ENCODE measurements around the gene SMIM22. TPM values are rescaled to one million over a fixed set of nuclear protein-coding genes. Genes with fewer than 3 reads are reported as not detected.

SMIM22 gene
- total and polyA plus RNA-seq, 9 donors = 1.5 to 30.9 (median 7.8) TPM; not detected in 5

- intact Hi-C loops (cut with DNase I) = loop anchor here in 1 of 4 donors (10.0 kb wide), 1 partner anchor 244 kb away; no protein-coding TSS in a partner anchor
- H3K9me3 ChIP-seq = no peaks in the 10 kb centered on the region
- peaks cover 5% of the 10 kb centered on the region for H3K4me1 ChIP-seq (ENCODE audit: insufficient read depth)
- no peak for TF ChIP-seq EP300 (IDR thresholded peaks at IDR 0.05)
- TF ChIP-seq CTCF (IDR thresholded peaks at IDR 0.05) = no peak
- no peak for TF ChIP-seq POLR2A (IDR thresholded peaks at IDR 0.05)
- H3K4me3 ChIP-seq = no peak overlapping the region
- H3K27me3 ChIP-seq = no peaks in the 10 kb centered on the region
- no peak for DNase-seq
- H3K27ac ChIP-seq = no peak overlapping the region
- H3K36me3 ChIP-seq = no peaks in the 10 kb centered on the region
- WGBS, 3 donors = 76 to 81% (median 80%) methylated on average over 16 of the region's 16 CpGs
These were observed 46.3 kb upstream of the SMIM22 start for GRCh38 chr16:4748682-4749411.

GRCh38 chr16:4749700-4750257, 45.4 kb upstream of the SMIM22 start:
- Histone ChIP-seq H3K9me3 (no peaks in the 10 kb centered on the region), H3K4me3 (no peak overlapping the region), H3K27ac (no peak overlapping the region), H3K36me3 (no peaks in the 10 kb centered on the region), H3K27me3 (no peaks in the 10 kb centered on the region), H3K4me1 (ENCODE audit: insufficient read depth) (peaks cover 5% of the 10 kb centered on the region)
- WGBS, 3 donors = 71 to 84% (median 73%) methylated on average over 10 of the region's 10 CpGs
- intact Hi-C loops (cut with DNase I) = loop anchor here in 1 of 4 donors (10.0 kb wide), 1 partner anchor 245 kb away; no protein-coding TSS in a partner anchor
- no peak for DNase-seq
- TF ChIP-seq POLR2A (IDR thresholded peaks at IDR 0.05) (no peak), EP300 (IDR thresholded peaks at IDR 0.05) (no peak), CTCF (IDR thresholded peaks at IDR 0.05) (no peak)

GRCh38 chr16:4750896-4751295, 44.3 kb upstream of the SMIM22 start:
- no peak overlapping the region for H3K27ac ChIP-seq
- no peaks in the 10 kb centered on the region for H3K27me3 ChIP-seq
- no peak overlapping the region for H3K4me3 ChIP-seq
- TF ChIP-seq CTCF (IDR thresholded peaks at IDR 0.05) (no peak), POLR2A (IDR thresholded peaks at IDR 0.05) (no peak), EP300 (IDR thresholded peaks at IDR 0.05) (no peak)
- no peaks in the 10 kb centered on the region for H3K36me3 ChIP-seq
- peaks cover 5% of the 10 kb centered on the region for H3K4me1 ChIP-seq (ENCODE audit: insufficient read depth)
- WGBS, 3 donors = 71 to 81% (median 74%) methylated on average over 8 of the region's 8 CpGs
- no peaks in the 10 kb centered on the region for H3K9me3 ChIP-seq
- DNase-seq = no peak
- intact Hi-C loops (cut with DNase I) = no loop called here

- WGBS, 3 donors = 93 to 95% (median 95%) methylated on average over 44 of the region's 44 CpGs
- TF ChIP-seq POLR2A (IDR thresholded peaks at IDR 0.05) (no peak), CTCF (IDR thresholded peaks at IDR 0.05) (no peak), EP300 (IDR thresholded peaks at IDR 0.05) (no peak)
- Histone ChIP-seq H3K27me3 (no peaks in the 10 kb centered on the region), H3K9me3 (no peaks in the 10 kb centered on the region), H3K27ac (no peak overlapping the region), H3K4me3 (no peak overlapping the region), H3K36me3 (no peaks in the 10 kb centered on the region), H3K4me1 (ENCODE audit: insufficient read depth) (no peaks in the 10 kb centered on the region)
- no peak for DNase-seq
- intact Hi-C loops (cut with DNase I) = no loop called here
These were observed 42.6 kb upstream of the SMIM22 start for GRCh38 chr16:4752351-4753100.
